ENCODE results near the gene AFG3L2. TPM values are rescaled to one million over a fixed set of nuclear protein-coding genes. Genes with fewer than 3 reads are reported as not detected.

AFG3L2 gene
- total and polyA plus RNA-seq, 2 of the 8 experiments (the other 6 are each of a cell fraction or from before 2014, with no cell fraction given): 29.7 to 84.8 TPM

GRCh38 chr18:12315490-12315889 is 61.5 kb downstream of the AFG3L2 start:
- Histone ChIP-seq H3K14ac (ENCODE audit: insufficient read length) (no peak overlapping the region), H3K79me1 (ENCODE audit: low read depth, low read length) (peaks cover 2% of the 10 kb centered on the region; the same call in 1 of the 2 replicates), H3K4me1 (replicated peaks in 1 of 4; ENCODE audit: control insufficient read depth in 3 of 4, insufficient read depth in 4 of 4, low read length in 3 of 4) (no peaks in the 10 kb centered on the region), H4K91ac (replicated peaks; ENCODE audit: insufficient read length, low read length) (no peak overlapping the region), H3K23me2 (ENCODE audit: low read depth, low read length) (no peaks in the 10 kb centered on the region), H2BK20ac (ENCODE audit: low read length) (no peak overlapping the region), H4K5ac (ENCODE audit: insufficient read length, low read depth, low read length) (no peak overlapping the region), H2BK120ac (replicated peaks; ENCODE audit: low read depth, low read length) (no peak overlapping the region), H3K4me3 (ENCODE audit: extremely low read depth in 1 of 4, insufficient read depth in 2 of 4, low read depth in 3 of 4, low read length in 4 of 4) (no peak overlapping the region), H3K56ac (replicated peaks; ENCODE audit: insufficient read length, low read depth, low read length) (no peak overlapping the region), H2BK15ac (ENCODE audit: low read length) (no peak overlapping the region), H3K23ac (ENCODE audit: insufficient read length) (no peak overlapping the region), H2BK12ac (ENCODE audit: low read depth, low read length) (no peak overlapping the region), H3K79me2 (ENCODE audit: control insufficient read depth in 1 of 2, insufficient read depth in 2 of 2, low read length in 2 of 2) (no peaks in the 10 kb centered on the region), H2AFZ (ENCODE audit: low read length) (no peak overlapping the region), H4K20me1 (replicated peaks in 1 of 2; ENCODE audit: control insufficient read depth in 1 of 2, insufficient read depth in 2 of 2, low read length in 2 of 2) (peaks cover 0 to 2% of the 10 kb centered on the region in 2 experiments), H3K9me3 (ENCODE audit: insufficient read depth in 2 of 2, low read depth in 1 of 2, low read length in 1 of 2) (no peaks in the 10 kb centered on the region), H3K4me2 (ENCODE audit: insufficient read depth in 1 of 2, low read depth in 2 of 2, low read length in 2 of 2) (no peak overlapping the region), H3K9ac (replicated peaks in 1 of 4; ENCODE audit: extremely low read depth in 1 of 4, low read depth in 3 of 4, low read length in 3 of 4) (no peak overlapping the region), H2BK5ac (ENCODE audit: low read depth, low read length) (no peak overlapping the region), H3K4ac (replicated peaks; ENCODE audit: insufficient read length, low read depth, low read length) (no peak overlapping the region), H3K27ac (ENCODE audit: low read depth, low read length) (no peak overlapping the region), H3K36me3 (ENCODE audit: control insufficient read depth in 2 of 4, insufficient read depth in 4 of 4, low read length in 3 of 4) (peaks cover 0 to 36% (median 6%) of the 10 kb centered on the region in 4 experiments; a peak in 4 of 8 replicates), H3K18ac (ENCODE audit: extremely low read depth, low read length) (no peak overlapping the region), H4K8ac (ENCODE audit: extremely low read depth, insufficient read depth, low read length) (no peak overlapping the region), H2AK5ac (ENCODE audit: low read depth, low read length) (no peak overlapping the region), H3K27me3 (replicated peaks in 1 of 4; ENCODE audit: control insufficient read depth in 3 of 4, extremely low read depth in 1 of 4, insufficient read depth in 3 of 4, low read length in 3 of 4) (no peaks in the 10 kb centered on the region)
- no peak for FAIRE-seq
- ChIA-PET CTCF (ENCODE audit: partially characterized antibody) (interaction anchor here (1.3 to 11.7 kb wide), 4 partner anchors 14 to 36 kb away, joined by 4 to 96 read pairs (median 10); no protein-coding TSS in a partner anchor), POLR2A (ENCODE audit: partially characterized antibody) (no interaction called here)
- DNase-seq (ENCODE audit: low read depth in 1 of 2, low spot score in 2 of 2): no peak
- WGBS, 2 experiments (ENCODE audit: extremely low coverage in 1 of 2, insufficient coverage in 1 of 2, insufficient read length in 1 of 2, insufficient replicate concordance in 2 of 2, low coverage in 1 of 2, low lambda C conversion rate in 2 of 2, missing lambda C conversion rate in 1 of 2): 91% methylated on average over 10 of the region's 10 CpGs; no CpG with 5 or more reads in 1 of the 2 experiments
- TF ChIP-seq BRCA1 (IDR thresholded peaks at IDR 0.05; ENCODE audit: low read depth, low read length) (no peak), RAD21 (IDR thresholded peaks at IDR 0.05 in 1 of 2, conservative IDR thresholded peaks at IDR 0.05 in 1 of 2; ENCODE audit: low read depth in 2 of 2, low read length in 2 of 2) (no peak), EZH2 (IDR thresholded peaks at IDR 0.05; ENCODE audit: low read depth, low read length, severe bottlenecking) (no peak), KDM4A (IDR thresholded peaks at IDR 0.05; ENCODE audit: low read depth, low read length, severe bottlenecking) (no peak), SUZ12 (IDR thresholded peaks at IDR 0.05; ENCODE audit: low read length) (no peak), JUND (IDR thresholded peaks at IDR 0.05; ENCODE audit: low read length) (no peak), POLR2AphosphoS5 (IDR thresholded peaks at IDR 0.05; ENCODE audit: low read depth, low read length) (no peak), ATF3 (IDR thresholded peaks at IDR 0.05; ENCODE audit: insufficient read depth, low read depth, low read length) (no peak), CTCF (IDR thresholded peaks at IDR 0.05; ENCODE audit: control extremely low read depth in 1 of 3, insufficient read depth in 1 of 3, low read depth in 1 of 3, low read length in 3 of 3) (no peak), TCF12 (IDR thresholded peaks at IDR 0.05; ENCODE audit: low read depth, low read length) (no peak), RBBP5 (IDR thresholded peaks at IDR 0.05; ENCODE audit: borderline replicate concordance, low read depth, low read length) (no peak)

Measured in H1 (cell line).